ENCODE data around the gene CCDC152. TPM values are rescaled to one million over a fixed set of nuclear protein-coding genes. Genes with fewer than 3 reads are reported as not detected.
"Not testable (repeated sequence)": the region's sequence is repeated elsewhere in the genome, so short reads cannot be mapped to it uniquely, and the experiment has no call there.

The CCDC152 gene
- total RNA-seq: 1.1 TPM in 1 of 2 replicates, not detected in the other

DNA sequence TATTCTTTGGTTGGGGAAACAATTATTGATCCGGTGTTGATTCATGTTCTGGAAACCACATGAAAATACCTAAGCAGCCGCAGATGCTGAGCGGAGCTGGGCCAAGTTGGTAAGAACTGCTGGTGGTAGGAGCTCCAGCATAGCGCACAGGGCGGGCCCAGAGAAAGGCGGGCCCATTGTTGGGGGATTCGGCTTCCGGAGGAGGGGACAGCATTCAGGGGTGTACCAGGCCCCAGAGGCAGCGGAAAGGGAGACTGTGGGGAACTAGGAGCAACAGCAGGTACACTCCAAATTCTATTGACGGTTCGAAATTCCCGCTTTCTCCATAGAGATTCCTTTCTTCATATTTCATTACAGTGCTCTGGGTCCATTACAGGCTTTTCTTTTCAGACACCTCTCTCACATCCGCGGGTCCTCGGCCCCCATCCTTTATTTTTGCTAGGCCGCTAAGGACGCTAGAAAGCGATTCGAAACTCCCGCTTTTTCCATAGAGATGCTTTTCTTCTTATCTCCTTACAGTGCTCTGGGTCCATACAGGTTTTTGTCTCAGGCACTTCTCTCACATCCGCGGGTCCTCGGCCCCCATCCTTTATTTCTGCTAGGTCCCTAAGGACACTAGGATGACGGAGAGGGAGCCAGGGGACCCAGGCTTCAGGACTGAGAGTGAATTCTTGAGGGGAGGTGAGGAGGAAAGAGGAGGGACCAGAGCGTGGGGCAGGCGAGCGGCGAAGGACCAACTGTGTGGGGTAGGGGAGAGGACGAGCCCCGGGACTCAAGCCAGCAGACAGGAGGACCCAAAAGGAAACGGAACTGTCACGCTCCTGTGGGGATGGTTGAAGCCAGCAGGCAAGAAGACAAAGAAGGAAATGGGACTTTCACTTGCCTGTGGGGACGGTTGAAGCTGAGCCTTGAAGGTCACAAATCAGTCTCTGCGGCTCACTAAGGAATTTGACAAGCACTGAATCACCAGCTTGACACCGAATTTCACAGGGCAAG, at the start of gene CCDC152:
TSS of gene CCDC152 (plus strand) at position 213 of the 996 bp plus-strand sequence. CDS start 2,304 bp downstream, outside the sequence.
- peak; percentile 65 for DNase-seq (ENCODE audit: low read depth)

DNA sequence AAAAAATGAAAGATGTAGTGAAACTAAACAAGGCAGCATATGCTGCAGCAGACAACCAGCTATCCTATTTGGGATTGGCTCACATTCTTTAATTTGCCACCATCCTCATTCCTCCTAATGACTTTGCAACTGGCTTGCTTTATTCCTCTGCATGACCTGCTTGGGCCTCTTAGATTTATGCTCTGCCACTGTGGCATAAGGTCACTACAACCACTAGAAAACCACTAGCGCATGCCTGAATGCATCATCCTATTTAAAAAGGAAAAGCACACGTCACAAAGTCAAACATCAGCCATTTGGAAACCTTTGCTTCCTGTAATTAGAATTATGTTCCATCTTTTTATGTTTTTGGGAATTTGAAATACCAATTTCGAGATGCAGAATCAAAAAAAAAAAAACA, 40.8 kb upstream of the CCDC152 start:
- peak; percentile 42 for DNase-seq (ENCODE audit: low read depth)

DNA sequence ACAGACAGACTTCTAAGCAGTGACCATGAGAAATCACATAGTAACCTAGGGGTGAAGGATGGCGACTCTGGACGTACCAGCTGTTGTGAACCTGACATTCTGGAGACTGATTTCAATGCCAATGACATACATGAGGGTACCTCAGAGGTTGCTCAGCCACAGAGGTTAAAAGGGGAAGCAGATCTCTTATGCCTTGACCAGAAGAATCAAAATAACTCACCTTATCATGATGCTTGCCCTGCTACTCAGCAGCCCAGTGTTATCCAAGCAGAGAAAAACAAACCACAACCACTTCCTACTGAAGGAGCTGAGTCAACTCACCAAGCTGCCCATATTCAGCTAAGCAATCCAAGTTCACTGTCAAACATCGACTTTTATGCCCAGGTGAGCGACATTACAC, 38.0 kb upstream of the CCDC152 start:
- peak; percentile 78 for DNase-seq (ENCODE audit: low read depth)

DNA sequence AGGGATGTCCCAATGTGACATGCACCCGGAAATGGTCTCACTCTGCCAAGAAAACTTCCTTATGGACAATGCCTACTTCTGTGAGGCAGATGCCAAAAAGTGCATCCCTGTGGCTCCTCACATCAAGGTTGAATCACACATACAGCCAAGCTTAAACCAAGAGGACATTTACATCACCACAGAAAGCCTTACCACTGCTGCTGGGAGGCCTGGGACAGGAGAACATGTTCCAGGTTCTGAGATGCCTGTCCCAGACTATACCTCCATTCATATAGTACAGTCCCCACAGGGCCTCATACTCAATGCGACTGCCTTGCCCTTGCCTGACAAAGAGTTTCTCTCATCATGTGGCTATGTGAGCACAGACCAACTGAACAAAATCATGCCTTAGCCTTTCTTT, 37.6 kb upstream of the CCDC152 start:
- DNase-seq (ENCODE audit: low read depth): peak; percentile 7

DNA sequence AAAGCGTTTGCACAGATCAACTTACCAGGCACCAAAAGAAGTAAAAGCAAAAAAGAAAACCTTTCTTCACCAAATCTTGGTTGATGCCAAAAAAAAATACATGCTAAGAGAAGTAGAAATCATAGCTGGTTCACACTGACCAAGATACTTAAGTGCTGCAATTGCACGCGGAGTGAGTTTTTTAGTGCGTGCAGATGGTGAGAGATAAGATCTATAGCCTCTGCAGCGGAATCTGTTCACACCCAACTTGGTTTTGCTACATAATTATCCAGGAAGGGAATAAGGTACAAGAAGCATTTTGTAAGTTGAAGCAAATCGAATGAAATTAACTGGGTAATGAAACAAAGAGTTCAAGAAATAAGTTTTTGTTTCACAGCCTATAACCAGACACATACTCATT, 36.4 kb upstream of the CCDC152 start:
- DNase-seq (ENCODE audit: low read depth): no peak

- DNase-seq (ENCODE audit: low read depth): peak; percentile 4
Measured at GRCh38 chr5:42721484-42721883, 35.1 kb upstream of the CCDC152 start.

DNA sequence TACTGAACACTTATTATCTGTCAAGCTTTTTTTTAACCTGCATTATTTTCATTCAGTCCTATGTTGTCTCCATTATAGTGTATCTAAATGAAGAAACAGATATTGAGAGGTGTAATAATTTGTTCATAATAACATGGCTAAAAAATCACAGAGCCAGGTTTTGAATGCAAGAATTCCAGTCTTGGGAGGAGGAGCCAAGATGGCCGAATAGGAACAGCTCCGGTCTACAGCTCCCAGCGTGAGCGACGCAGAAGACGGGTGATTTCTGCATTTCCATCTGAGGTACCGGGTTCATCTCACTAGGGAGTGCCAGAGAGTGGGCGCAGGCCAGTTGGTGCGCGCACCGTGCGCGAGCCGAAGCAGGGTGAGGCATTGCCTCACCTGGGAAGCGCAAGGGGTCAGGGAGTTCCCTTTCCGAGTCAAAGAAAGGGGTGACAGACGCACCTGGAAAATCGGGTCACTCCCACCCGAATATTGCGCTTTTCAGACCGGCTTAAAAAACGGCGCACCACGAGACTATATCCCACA, 22.0 kb upstream of the CCDC152 start:
- not testable (repeated sequence) for DNase-seq (ENCODE audit: low read depth)

GRCh38 chr5:42740920-42741319, 15.7 kb upstream of the CCDC152 start:
- no peak for DNase-seq (ENCODE audit: low read depth)

DNA sequence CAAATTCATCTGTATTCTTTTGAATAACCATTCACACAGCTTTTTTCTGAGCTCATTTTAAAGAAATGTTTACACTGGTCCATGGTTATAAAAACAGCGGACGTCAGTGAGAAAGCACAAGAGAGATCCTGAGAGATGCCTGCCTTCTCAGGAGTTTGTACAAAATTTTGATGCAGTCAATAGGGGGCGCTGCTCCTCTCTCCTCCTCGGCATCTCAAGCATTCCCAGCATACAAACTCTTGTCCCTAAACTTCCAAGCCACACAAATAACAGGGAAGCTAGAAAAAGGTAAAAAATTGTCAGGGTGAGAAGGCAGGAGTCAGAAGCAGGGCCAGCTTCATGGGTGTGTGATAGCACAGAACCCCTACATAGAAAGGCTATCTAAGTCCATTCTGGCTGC, 11.2 kb upstream of the CCDC152 start:
- no peak for DNase-seq (ENCODE audit: low read depth)

DNA sequence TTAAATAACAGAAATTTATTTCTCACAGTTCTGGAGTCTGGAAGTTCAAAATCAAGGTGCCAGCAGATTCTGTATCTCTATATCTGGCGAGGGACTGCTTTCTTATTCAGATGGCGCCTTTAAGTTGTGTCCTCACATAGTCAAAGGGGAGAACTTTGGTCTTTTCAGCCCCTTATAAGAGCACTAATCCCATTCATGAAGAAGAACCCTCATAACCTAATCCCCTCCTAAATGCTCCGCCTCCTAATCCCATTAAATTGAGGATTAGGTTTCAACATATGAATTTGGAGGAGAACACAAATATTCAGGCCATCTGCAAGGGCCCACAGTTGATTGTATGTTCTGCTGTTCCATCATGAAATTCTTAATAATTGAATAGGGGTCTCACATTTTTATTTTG, 10.8 kb upstream of the CCDC152 start:
- DNase-seq (ENCODE audit: low read depth): no peak

GRCh38 chr5:42749020-42749419, 7.6 kb upstream of the CCDC152 start:
- DNase-seq (ENCODE audit: low read depth): no peak

DNA sequence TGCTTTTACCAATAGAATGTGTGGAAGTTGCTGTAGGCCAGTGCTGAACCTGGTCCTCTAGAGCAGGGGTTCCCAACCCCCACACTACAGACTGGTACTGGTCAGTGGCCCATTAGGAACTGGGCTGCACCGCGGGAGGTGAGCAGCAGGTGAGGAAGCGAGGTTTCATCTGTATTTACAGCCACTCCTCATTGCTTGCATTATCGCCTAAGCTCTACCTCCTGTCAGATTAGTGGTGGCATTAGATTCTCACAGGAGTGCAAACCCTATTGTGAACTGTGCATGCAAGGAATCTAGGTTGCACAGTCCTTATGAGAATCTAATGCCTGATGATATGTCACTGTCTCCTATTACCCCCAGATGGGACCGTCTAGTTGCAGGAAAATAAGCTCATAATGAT, 6.1 kb upstream of the CCDC152 start:
- no peak for DNase-seq (ENCODE audit: low read depth)

GRCh38 chr5:42751044-42751443, 5.6 kb upstream of the CCDC152 start:
- no peak for DNase-seq (ENCODE audit: low read depth)

GRCh38 chr5:42753099-42753498, 3.5 kb upstream of the CCDC152 start:
- DNase-seq (ENCODE audit: low read depth): no peak

DNA sequence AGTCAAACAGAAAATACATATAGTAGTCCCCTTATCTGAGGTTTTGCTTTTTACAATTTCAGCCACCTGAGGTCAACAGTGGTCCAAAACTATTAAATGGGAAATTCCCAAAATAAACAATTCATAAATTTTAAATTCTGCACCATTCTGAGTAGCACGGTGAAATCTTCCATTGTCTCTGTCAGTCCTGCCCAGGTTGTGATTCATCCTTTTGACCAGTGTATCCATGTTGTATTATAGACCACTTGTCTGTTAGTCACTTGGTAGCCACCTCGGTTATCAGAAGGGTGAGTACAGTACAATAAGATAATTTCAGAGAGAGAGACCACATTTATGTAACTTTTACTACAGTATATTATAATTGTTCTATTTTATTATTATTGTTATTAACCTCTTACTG, 2.8 kb downstream of the CCDC152 start:
- DNase-seq (ENCODE audit: low read depth): peak; percentile 11

GRCh38 chr5:42760426-42760825, 3.8 kb downstream of the CCDC152 start:
- no peak for DNase-seq (ENCODE audit: low read depth)

DNA sequence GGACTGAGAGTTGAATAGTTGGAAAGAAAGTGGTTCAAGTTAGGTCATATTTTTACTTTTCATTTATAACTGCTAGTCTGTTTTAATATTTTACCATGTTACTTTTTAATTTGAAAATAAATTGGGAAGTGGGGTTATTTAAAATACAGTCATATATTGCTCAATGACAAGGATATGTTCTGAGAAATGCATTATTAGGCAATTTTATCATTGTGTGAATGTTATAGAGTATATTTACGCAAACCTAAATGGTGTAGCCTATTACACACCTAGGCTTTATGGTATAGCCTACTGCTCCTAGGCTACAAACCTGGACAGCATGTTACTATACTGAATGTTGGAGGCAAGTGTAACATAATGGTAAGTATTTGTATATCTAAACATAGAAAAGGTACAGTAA, 5.2 kb downstream of the CCDC152 start:
- DNase-seq (ENCODE audit: low read depth): no peak

DNA sequence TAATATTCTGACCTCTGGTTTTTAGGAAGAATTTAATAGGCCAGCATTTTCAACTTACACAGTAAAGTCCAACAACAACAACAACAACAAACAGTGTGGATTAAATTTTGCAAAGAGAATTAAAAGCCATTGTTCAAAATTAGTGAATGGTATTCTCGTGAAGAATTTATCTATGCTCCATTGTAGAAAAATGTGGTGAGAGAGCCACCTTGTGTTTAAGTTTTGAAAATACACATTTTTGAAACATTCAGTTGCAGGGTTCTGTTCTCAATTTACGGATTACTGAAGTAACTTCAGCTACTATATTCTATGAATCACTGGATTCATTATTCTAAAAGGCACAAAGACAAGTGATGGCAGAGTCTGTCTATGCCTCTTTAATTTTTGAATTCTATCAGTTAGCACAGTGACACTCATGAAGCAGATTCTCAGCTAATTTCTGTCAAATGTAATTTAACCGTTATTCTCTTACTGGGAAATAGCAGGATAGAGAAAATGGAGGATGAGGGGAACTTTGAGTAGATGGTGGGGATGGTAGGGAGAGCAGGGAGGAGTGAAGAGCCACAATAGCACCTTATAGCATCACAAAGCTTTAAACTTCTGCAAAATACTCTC, 11.0 kb downstream of the CCDC152 start:
- DNase-seq (ENCODE audit: low read depth): peak; percentile 38

DNA sequence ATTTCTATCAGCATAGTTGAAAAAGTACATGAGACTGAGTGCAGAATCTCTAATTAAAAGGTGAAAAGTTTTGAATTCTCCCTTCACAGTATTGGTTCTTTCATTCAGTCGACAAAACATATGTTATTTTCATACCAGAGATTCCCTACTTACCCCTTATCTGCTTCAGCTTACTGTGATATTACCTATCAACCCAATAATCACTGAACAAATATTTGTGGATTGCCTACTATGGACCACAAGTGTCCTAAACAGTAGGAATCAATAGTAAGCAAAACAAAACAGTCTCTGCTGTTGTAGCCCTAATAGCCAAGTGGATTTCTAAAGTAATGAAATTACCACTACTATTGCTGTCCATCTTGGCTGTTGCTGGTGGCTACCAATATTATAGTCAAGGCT, 11.5 kb downstream of the CCDC152 start:
- no peak for DNase-seq (ENCODE audit: low read depth)

GRCh38 chr5:42770003-42770402, 13.4 kb downstream of the CCDC152 start:
- DNase-seq (ENCODE audit: low read depth): no peak

- no peak for DNase-seq (ENCODE audit: low read depth)
Measured at GRCh38 chr5:42772265-42772993, 15.8 kb downstream of the CCDC152 start.

DNA sequence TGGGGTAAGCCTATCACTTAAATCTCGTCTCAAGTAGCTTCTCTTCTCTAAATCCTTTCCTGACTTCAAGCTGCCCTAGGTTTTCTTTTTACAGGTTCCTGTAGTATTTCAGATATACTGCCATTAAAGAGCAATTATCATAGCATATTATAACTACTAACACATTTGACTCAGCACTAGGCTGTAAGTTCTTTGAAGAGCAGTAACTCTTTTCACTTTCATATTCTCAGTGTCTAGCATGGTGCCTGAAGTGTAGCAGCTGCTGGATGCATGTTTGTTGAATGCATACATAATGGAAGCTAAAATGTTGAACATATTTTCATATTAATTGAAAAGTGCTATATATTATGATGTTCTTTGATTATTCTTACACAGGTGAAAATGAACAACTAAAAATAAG, 22.5 kb downstream of the CCDC152 start:
- no peak for DNase-seq (ENCODE audit: low read depth)

Data from renal cortical epithelial cell (primary cell).